ENCODE results near the gene EZH1.

Gene EZH1

GRCh38 chr17:42760652-42761581, 16.1 kb upstream of the EZH1 start, which contains the start of gene RAMP2:
Gene RAMP2 (plus strand): TSS chr17:42761227. CDS start chr17:42761262, 35 bp downstream.
- Histone ChIP-seq H3K9me3 (ENCODE audit: insufficient read depth, low read depth, low read length) (peaks cover 4% of the 10 kb centered on the region), H3K23ac (ENCODE audit: low read length) (no peak within 1 kb of the TSS), H2BK120ac (ENCODE audit: insufficient read depth, low read length, poor library complexity) (no peak within 1 kb of the TSS), H3K4me2 (ENCODE audit: low read length) (peak within 1 kb of the TSS; percentile 73), H3K4me3 (ENCODE audit: low read depth, low read length) (peak within 1 kb of the TSS; percentile 55), H3K4ac (ENCODE audit: low read depth, low read length) (no peak within 1 kb of the TSS), H3K79me2 (ENCODE audit: control insufficient read depth, insufficient read depth, low read length, poor library complexity) (no peaks in the 10 kb centered on the region), H3K27me3 (ENCODE audit: insufficient read depth, low read length) (peaks cover 29% of the 10 kb centered on the region), H3K36me3 (ENCODE audit: control insufficient read depth in 1 of 2, insufficient read depth in 2 of 2, low read length in 2 of 2) (no peaks in the 10 kb centered on the region), H3K18ac (ENCODE audit: low read length) (no peak within 1 kb of the TSS), H3K27ac (ENCODE audit: low read depth, low read length) (no peak within 1 kb of the TSS), H2BK12ac (ENCODE audit: low read length) (no peak within 1 kb of the TSS), H4K12ac (ENCODE audit: low read depth, low read length) (no peak within 1 kb of the TSS), H2AFZ (ENCODE audit: insufficient read depth, low read length, poor library complexity) (peak within 1 kb of the TSS; percentile 46), H3K9ac (ENCODE audit: low read length) (no peak within 1 kb of the TSS), H4K91ac (ENCODE audit: low read depth, low read length) (no peak within 1 kb of the TSS), H3K79me1 (ENCODE audit: low read length) (no peaks in the 10 kb centered on the region), H4K8ac (ENCODE audit: low read depth, low read length) (peak within 1 kb of the TSS; percentile 27), H2BK5ac (ENCODE audit: low read depth, low read length, poor library complexity) (no peak within 1 kb of the TSS), H3K4me1 (ENCODE audit: control insufficient read depth in 1 of 2, insufficient read depth in 2 of 2, low read length in 2 of 2) (peaks cover 11% of the 10 kb centered on the region in 2 experiments), H2AK5ac (ENCODE audit: low read length) (no peak within 1 kb of the TSS), H3K14ac (ENCODE audit: low read length) (peak within 1 kb of the TSS; percentile 32)
- WGBS (ENCODE audit: extremely low coverage, insufficient coverage, insufficient read length): no CpG with 5 or more reads among the region's 92 CpGs
- DNase-seq: peak in 1 of 2 donors; percentile 47

GRCh38 chr17:42759982-42760651, 15.3 kb upstream of the EZH1 start:
- Histone ChIP-seq H4K8ac (ENCODE audit: low read depth, low read length) (no peak overlapping the region), H3K79me2 (ENCODE audit: control insufficient read depth, insufficient read depth, low read length, poor library complexity) (no peaks in the 10 kb centered on the region), H3K4me1 (ENCODE audit: control insufficient read depth in 1 of 2, insufficient read depth in 2 of 2, low read length in 2 of 2) (peaks cover 11% of the 10 kb centered on the region in 2 experiments), H3K4me2 (ENCODE audit: low read length) (no peak overlapping the region), H4K91ac (ENCODE audit: low read depth, low read length) (no peak overlapping the region), H3K9ac (ENCODE audit: low read length) (no peak overlapping the region), H3K36me3 (ENCODE audit: control insufficient read depth in 1 of 2, insufficient read depth in 2 of 2, low read length in 2 of 2) (no peaks in the 10 kb centered on the region), H2AFZ (ENCODE audit: insufficient read depth, low read length, poor library complexity) (no peak overlapping the region), H3K79me1 (ENCODE audit: low read length) (no peaks in the 10 kb centered on the region), H3K9me3 (ENCODE audit: insufficient read depth, low read depth, low read length) (peaks cover 4% of the 10 kb centered on the region), H3K23ac (ENCODE audit: low read length) (no peak overlapping the region), H2AK5ac (ENCODE audit: low read length) (no peak overlapping the region), H3K14ac (ENCODE audit: low read length) (no peak overlapping the region), H3K27me3 (ENCODE audit: insufficient read depth, low read length) (peaks cover 29% of the 10 kb centered on the region), H2BK12ac (ENCODE audit: low read length) (no peak overlapping the region), H2BK120ac (ENCODE audit: insufficient read depth, low read length, poor library complexity) (no peak overlapping the region), H3K4ac (ENCODE audit: low read depth, low read length) (no peak overlapping the region), H3K18ac (ENCODE audit: low read length) (no peak overlapping the region), H3K4me3 (ENCODE audit: low read depth, low read length) (no peak overlapping the region), H4K12ac (ENCODE audit: low read depth, low read length) (no peak overlapping the region), H2BK5ac (ENCODE audit: low read depth, low read length, poor library complexity) (no peak overlapping the region), H3K27ac (ENCODE audit: low read depth, low read length) (no peak overlapping the region)
- peak in 1 of 2 donors; percentile 22 for DNase-seq
- WGBS (ENCODE audit: extremely low coverage, insufficient coverage, insufficient read length): no CpG with 5 or more reads among the region's 11 CpGs

- Histone ChIP-seq H2BK120ac (ENCODE audit: insufficient read depth, low read length, poor library complexity) (no peak overlapping the region), H3K18ac (ENCODE audit: low read length) (no peak overlapping the region), H3K4me2 (ENCODE audit: low read length) (no peak overlapping the region), H3K36me3 (ENCODE audit: control insufficient read depth in 1 of 2, insufficient read depth in 2 of 2, low read length in 2 of 2) (no peaks in the 10 kb centered on the region), H3K9me3 (ENCODE audit: insufficient read depth, low read depth, low read length) (no peaks in the 10 kb centered on the region), H3K4me3 (ENCODE audit: low read depth, low read length) (no peak overlapping the region), H4K91ac (ENCODE audit: low read depth, low read length) (no peak overlapping the region), H3K79me1 (ENCODE audit: low read length) (no peaks in the 10 kb centered on the region), H3K14ac (ENCODE audit: low read length) (no peak overlapping the region), H2BK5ac (ENCODE audit: low read depth, low read length, poor library complexity) (no peak overlapping the region), H4K12ac (ENCODE audit: low read depth, low read length) (no peak overlapping the region), H4K8ac (ENCODE audit: low read depth, low read length) (no peak overlapping the region), H3K4ac (ENCODE audit: low read depth, low read length) (no peak overlapping the region), H3K79me2 (ENCODE audit: control insufficient read depth, insufficient read depth, low read length, poor library complexity) (no peaks in the 10 kb centered on the region), H3K27me3 (ENCODE audit: insufficient read depth, low read length) (peaks cover 2% of the 10 kb centered on the region), H2BK12ac (ENCODE audit: low read length) (no peak overlapping the region), H3K4me1 (ENCODE audit: control insufficient read depth in 1 of 2, insufficient read depth in 2 of 2, low read length in 2 of 2) (peaks cover 2% of the 10 kb centered on the region in 2 experiments), H2AK5ac (ENCODE audit: low read length) (no peak overlapping the region), H3K27ac (ENCODE audit: low read depth, low read length) (no peak overlapping the region), H2AFZ (ENCODE audit: insufficient read depth, low read length, poor library complexity) (no peak overlapping the region), H3K23ac (ENCODE audit: low read length) (no peak overlapping the region), H3K9ac (ENCODE audit: low read length) (peak overlapping the region; percentile 27)
- no CpG with 5 or more reads among the region's 3 CpGs for WGBS (ENCODE audit: extremely low coverage, insufficient coverage, insufficient read length)
- no peak for DNase-seq
Observed at GRCh38 chr17:42754782-42755181, 9.9 kb upstream of the EZH1 start.

- H2BK5ac ChIP-seq (ENCODE audit: low read depth, low read length, poor library complexity): no peak overlapping the region
- no peak overlapping the region for H3K4me2 ChIP-seq (ENCODE audit: low read length)
- no peak overlapping the region for H3K27ac ChIP-seq (ENCODE audit: low read depth, low read length)
- H2AFZ ChIP-seq (ENCODE audit: insufficient read depth, low read length, poor library complexity): no peak overlapping the region
- no peak overlapping the region for H3K9ac ChIP-seq (ENCODE audit: low read length)
- no peaks in the 10 kb centered on the region for H3K79me2 ChIP-seq (ENCODE audit: control insufficient read depth, insufficient read depth, low read length, poor library complexity)
- H3K79me1 ChIP-seq (ENCODE audit: low read length): no peaks in the 10 kb centered on the region
- no peaks in the 10 kb centered on the region for H3K36me3 ChIP-seq (ENCODE audit: control insufficient read depth in 1 of 2, insufficient read depth in 2 of 2, low read length in 2 of 2)
- no peak overlapping the region for H3K18ac ChIP-seq (ENCODE audit: low read length)
- H4K12ac ChIP-seq (ENCODE audit: low read depth, low read length): no peak overlapping the region
- peak; percentile 17 to 40 for DNase-seq
- H2BK120ac ChIP-seq (ENCODE audit: insufficient read depth, low read length, poor library complexity): no peak overlapping the region
- H3K9me3 ChIP-seq (ENCODE audit: insufficient read depth, low read depth, low read length): no peaks in the 10 kb centered on the region
- no peaks in the 10 kb centered on the region for H3K27me3 ChIP-seq (ENCODE audit: insufficient read depth, low read length)
- H3K4me3 ChIP-seq (ENCODE audit: low read depth, low read length): no peak overlapping the region
- H2BK12ac ChIP-seq (ENCODE audit: low read length): no peak overlapping the region
- H3K14ac ChIP-seq (ENCODE audit: low read length): no peak overlapping the region
- H4K91ac ChIP-seq (ENCODE audit: low read depth, low read length): no peak overlapping the region
- no peak overlapping the region for H3K23ac ChIP-seq (ENCODE audit: low read length)
- H2AK5ac ChIP-seq (ENCODE audit: low read length): no peak overlapping the region
- H3K4me1 ChIP-seq (ENCODE audit: control insufficient read depth in 1 of 2, insufficient read depth in 2 of 2, low read length in 2 of 2): peaks cover 0 to 2% of the 10 kb centered on the region in 2 experiments
- WGBS (ENCODE audit: extremely low coverage, insufficient coverage, insufficient read length): no CpG with 5 or more reads among the region's 7 CpGs
- no peak overlapping the region for H3K4ac ChIP-seq (ENCODE audit: low read depth, low read length)
- no peak overlapping the region for H4K8ac ChIP-seq (ENCODE audit: low read depth, low read length)
Observed at GRCh38 chr17:42751628-42752027, 6.8 kb upstream of the EZH1 start.

All from trophoblast cell (in vitro differentiated cells and primary cell).